Measurements from ENCODE around the gene KIF4B. TPM values are rescaled to one million over a fixed set of nuclear protein-coding genes. Genes with fewer than 3 reads are reported as not detected.

The KIF4B gene
- total and polyA plus RNA-seq, 7 donors, result 0.01 to 0.54 (median 0.05) TPM; not detected in 2

DNA sequence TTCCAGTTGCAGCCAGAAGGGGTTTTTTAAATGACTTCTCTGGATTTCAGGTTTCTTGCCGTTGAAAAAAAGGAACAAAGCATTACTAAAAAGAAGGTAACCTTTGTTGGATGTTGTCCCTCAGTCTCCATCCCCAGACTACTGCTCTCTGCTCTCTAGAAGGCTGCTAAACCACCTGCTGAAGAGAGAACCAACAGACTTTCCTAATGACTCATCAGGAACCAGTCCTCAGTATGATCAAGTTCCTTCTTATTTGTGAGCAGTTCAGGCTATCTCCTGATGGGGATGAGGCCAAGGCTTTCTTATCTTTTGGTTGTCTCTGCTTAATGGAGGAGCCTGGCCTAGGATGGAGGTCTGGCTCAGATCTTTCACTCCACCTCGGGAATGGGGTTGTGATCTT lies 4.1 kb downstream of the KIF4B start:
- ATAC-seq (no peak), DNase-seq (no peak)
- Histone ChIP-seq H3K27ac (no peak overlapping the region), H3K4me1 (no peaks in the 10 kb centered on the region), H3K27me3 (ENCODE audit: insufficient read depth in 3 of 3, low read length in 2 of 3) (no peaks in the 10 kb centered on the region), H3K36me3 (ENCODE audit: insufficient read depth in 1 of 2, low read depth in 1 of 2) (no peaks in the 10 kb centered on the region), H3K9me3 (no peaks in the 10 kb centered on the region), H3K4me3 (no peak overlapping the region)
- WGBS, 3 donors, result 58 to 70% (median 59%) methylated on average over 2 of the region's 2 CpGs
- TF ChIP-seq CTCF (IDR thresholded peaks at IDR 0.05), result no peak
- intact Hi-C loops (cut with DNase I), result no loop called here

DNA sequence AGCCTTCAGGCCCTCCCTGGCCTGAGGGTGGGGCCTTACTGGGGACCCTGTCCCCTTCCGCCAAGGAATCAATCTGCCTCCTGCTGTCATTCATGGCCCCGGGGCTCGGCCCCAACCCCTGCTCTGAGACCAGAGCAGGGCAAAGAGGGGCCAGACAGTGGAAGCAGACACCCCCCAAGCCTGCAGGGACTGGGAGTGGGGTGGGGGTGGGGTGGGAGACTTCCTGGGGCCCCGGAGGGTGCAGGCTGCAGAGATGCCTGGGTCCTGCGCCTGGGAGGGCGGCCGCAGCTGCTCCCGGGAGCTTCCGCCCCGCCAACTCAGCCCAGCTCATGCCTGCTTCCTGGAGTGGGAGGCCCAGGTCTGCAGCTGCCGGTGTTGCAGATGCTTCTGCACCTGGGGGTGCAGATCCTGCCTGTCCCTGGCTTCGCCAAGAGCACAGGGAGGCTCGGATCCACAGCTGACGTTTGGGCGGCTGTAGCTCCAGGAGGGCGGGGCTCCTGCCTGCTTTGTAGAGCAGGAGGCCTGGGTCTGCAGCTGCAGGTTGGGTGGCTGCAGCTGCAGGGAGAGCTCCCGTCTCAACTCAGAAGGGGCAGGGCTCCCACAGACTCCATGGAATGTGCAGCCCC lies 6.2 kb downstream of the KIF4B start:
- intact Hi-C loops (cut with DNase I), result no loop called here
- Histone ChIP-seq H3K4me3 (no peak overlapping the region), H3K9me3 (no peaks in the 10 kb centered on the region), H3K36me3 (ENCODE audit: insufficient read depth in 1 of 2, low read depth in 1 of 2) (no peaks in the 10 kb centered on the region), H3K27me3 (ENCODE audit: insufficient read depth in 3 of 3, low read length in 2 of 3) (no peaks in the 10 kb centered on the region), H3K4me1 (no peaks in the 10 kb centered on the region), H3K27ac (no peak overlapping the region)
- no peak for ATAC-seq
- no peak for TF ChIP-seq CTCF (IDR thresholded peaks at IDR 0.05)
- 63 to 78% (median 70%) methylated on average over 17 of the region's 17 CpGs for WGBS, 3 donors
- no peak for DNase-seq

GRCh38 chr5:155021842-155022241 lies 8.3 kb downstream of the KIF4B start:
- ATAC-seq (no peak), DNase-seq (no peak)
- Histone ChIP-seq H3K4me3 (no peak overlapping the region), H3K4me1 (no peaks in the 10 kb centered on the region), H3K27me3 (ENCODE audit: insufficient read depth in 3 of 3, low read length in 2 of 3) (peaks cover 0 to 3% (median 0%) of the 10 kb centered on the region in 3 donors), H3K36me3 (ENCODE audit: insufficient read depth in 1 of 2, low read depth in 1 of 2) (no peaks in the 10 kb centered on the region), H3K9me3 (no peaks in the 10 kb centered on the region), H3K27ac (no peak overlapping the region)
- no peak for TF ChIP-seq CTCF (IDR thresholded peaks at IDR 0.05)
- WGBS, 3 donors, result 66 to 72% (median 72%) methylated on average over 5 of the region's 5 CpGs
- intact Hi-C loops (cut with DNase I), result no loop called here

DNA sequence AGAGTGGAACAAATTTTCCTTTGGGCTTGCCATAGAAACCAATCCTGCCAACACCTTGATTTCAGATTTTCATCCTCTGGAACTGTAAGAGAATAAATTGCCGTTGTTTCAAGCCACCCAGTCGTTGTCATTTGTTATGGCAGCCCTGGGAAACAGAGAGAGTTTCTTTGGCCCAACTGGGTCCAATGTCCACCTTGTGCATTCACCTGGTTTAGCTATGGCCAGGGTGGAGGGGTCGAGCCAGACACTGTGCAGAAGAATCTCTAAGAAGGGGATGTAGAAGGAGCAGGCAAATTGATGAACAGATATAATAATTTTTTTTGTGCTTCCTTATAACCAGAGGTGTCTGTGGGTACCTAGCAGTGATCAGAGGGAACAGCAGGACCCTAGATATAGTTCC lies 9.8 kb downstream of the KIF4B start:
- Histone ChIP-seq H3K4me3 (no peak overlapping the region), H3K9me3 (no peaks in the 10 kb centered on the region), H3K27me3 (ENCODE audit: insufficient read depth in 3 of 3, low read length in 2 of 3) (peaks cover 0 to 3% (median 0%) of the 10 kb centered on the region in 3 donors), H3K4me1 (no peaks in the 10 kb centered on the region), H3K27ac (no peak overlapping the region), H3K36me3 (ENCODE audit: insufficient read depth in 1 of 2, low read depth in 1 of 2) (no peaks in the 10 kb centered on the region)
- no peak for TF ChIP-seq CTCF (IDR thresholded peaks at IDR 0.05)
- WGBS, 3 donors, result 45 to 49% (median 45%) methylated on average over 3 of the region's 3 CpGs
- ATAC-seq (no peak), DNase-seq (no peak)
- intact Hi-C loops (cut with DNase I), result no loop called here

DNA sequence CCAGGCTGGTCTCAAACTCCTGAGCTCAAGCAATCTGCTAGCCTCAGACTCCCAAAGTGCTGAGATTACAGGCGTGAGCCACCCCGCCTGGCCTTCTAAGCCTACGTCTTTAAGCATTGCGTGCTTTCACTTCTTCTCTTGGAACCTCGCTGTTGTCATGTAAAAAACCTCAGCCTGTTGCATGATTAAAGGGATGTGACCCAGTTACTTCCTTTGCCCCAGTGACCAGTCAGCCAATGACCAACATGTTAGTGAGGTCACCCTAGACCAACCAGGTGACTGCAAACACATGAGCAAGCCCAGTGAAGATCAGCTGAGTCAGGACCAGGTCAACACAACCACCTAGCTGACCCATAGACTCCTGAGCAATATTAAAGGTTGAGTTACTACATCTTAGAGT lies 10.5 kb downstream of the KIF4B start:
- Histone ChIP-seq H3K27ac (no peak overlapping the region), H3K27me3 (ENCODE audit: insufficient read depth in 3 of 3, low read length in 2 of 3) (peaks cover 0 to 3% (median 0%) of the 10 kb centered on the region in 3 donors), H3K4me3 (no peak overlapping the region), H3K9me3 (peaks cover 5% of the 10 kb centered on the region), H3K4me1 (no peaks in the 10 kb centered on the region), H3K36me3 (ENCODE audit: insufficient read depth in 1 of 2, low read depth in 1 of 2) (no peaks in the 10 kb centered on the region)
- DNase-seq, result no peak
- intact Hi-C loops (cut with DNase I), result no loop called here
- TF ChIP-seq CTCF (IDR thresholded peaks at IDR 0.05), result no peak
- 83 to 86% (median 83%) methylated on average over 5 of the region's 5 CpGs for WGBS, 3 donors
- ATAC-seq, result no peak
